ENCODE measurements around the gene CISTR. TPM values are rescaled to one million over a fixed set of nuclear protein-coding genes. Genes with fewer than 3 reads are reported as not detected.

CISTR gene
- total and polyA plus RNA-seq, 2 donors (not counting 1 experiment from before 2014, with no cell fraction given), result not detected

DNA sequence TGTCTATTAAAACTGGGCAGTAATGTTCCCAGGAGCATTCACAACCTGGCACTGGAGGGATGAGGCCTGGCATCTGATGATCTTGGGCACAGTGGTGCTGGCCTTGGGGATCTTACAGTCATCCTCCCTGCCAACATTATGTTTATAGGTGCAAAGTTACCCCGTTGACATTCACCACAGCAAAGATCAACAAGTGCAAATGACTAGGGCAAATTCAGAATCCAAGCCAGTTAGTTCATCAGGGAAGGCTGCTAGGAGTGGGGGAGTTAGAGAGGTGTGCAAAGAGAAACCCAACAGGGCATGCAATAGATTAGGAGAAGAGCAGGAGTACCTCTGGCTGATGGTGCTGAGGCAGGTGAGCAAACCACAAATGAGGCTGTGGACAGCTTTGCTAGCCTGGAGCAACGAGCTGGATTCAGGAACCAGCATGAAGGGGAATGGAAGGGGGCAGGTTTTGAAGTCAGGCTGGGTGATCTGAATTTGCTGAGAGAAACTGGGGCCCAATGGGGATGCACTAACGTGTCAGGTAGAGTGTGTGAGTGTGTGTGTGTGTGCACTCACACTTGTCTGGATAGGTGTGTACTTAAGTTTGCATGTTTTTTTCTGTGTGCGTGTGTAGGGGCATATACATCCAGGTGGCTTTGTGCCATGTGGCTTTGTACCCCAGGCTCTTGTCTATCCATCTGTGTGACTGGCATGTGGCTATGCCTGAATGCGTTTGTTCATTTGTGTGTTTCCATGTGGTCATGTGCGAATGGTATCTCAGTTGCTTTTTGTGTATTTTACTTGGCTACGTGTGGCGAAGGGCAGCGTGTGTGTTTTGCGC lies 1.6 kb downstream of the CISTR start:
- no peaks in the 10 kb centered on the region for H3K9me3 Mint-ChIP-seq (ENCODE audit: insufficient read depth)
- H3K27ac Mint-ChIP-seq, result no peak overlapping the region
- no peaks in the 10 kb centered on the region for H3K9me3 ChIP-seq (ENCODE audit: control extremely low read depth in 1 of 3, control insufficient read depth in 2 of 3, insufficient read depth in 1 of 3, low read length in 2 of 3)
- H3K9ac ChIP-seq (ENCODE audit: low read length), result peak overlapping the region; percentile 68
- CTCF ChIA-PET, result interaction anchor here (12.0 kb wide), 1 partner anchor 8 kb away, joined by 191 read pairs; no protein-coding TSS in a partner anchor
- H3K4me1 Mint-ChIP-seq, result peaks cover 12% of the 10 kb centered on the region
- H3K4me3 Mint-ChIP-seq, result no peak overlapping the region
- no peaks in the 10 kb centered on the region for H4K20me1 ChIP-seq (ENCODE audit: control insufficient read depth, insufficient read depth, low read length, poor library complexity, severe bottlenecking)
- intact Hi-C loops (cut with micrococcal nuclease), result loop anchor here (2.0 to 10.0 kb wide), 2 partner anchors 465 to 745 kb away; partner anchors contain the start of gene EIF4B
- WGBS (ENCODE audit: insufficient coverage), result 29% methylated on average over 9 of the region's 10 CpGs
- no peak for ATAC-seq (ENCODE audit: low read depth)
- H3K36me3 ChIP-seq (replicated peaks in 1 of 2; ENCODE audit: control extremely low read depth in 1 of 2, control insufficient read depth in 1 of 2, extremely low read depth in 1 of 2, insufficient read depth in 2 of 2, low read length in 1 of 2), result no peaks in the 10 kb centered on the region
- POLR2A ChIA-PET, result no interaction called here
- TF ChIP-seq, protein P1, sequence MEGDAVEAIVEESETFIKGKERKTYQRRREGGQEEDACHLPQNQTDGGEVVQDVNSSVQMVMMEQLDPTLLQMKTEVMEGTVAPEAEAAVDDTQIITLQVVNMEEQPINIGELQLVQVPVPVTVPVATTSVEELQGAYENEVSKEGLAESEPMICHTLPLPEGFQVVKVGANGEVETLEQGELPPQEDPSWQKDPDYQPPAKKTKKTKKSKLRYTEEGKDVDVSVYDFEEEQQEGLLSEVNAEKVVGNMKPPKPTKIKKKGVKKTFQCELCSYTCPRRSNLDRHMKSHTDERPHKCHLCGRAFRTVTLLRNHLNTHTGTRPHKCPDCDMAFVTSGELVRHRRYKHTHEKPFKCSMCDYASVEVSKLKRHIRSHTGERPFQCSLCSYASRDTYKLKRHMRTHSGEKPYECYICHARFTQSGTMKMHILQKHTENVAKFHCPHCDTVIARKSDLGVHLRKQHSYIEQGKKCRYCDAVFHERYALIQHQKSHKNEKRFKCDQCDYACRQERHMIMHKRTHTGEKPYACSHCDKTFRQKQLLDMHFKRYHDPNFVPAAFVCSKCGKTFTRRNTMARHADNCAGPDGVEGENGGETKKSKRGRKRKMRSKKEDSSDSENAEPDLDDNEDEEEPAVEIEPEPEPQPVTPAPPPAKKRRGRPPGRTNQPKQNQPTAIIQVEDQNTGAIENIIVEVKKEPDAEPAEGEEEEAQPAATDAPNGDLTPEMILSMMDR (IDR thresholded peaks at IDR 0.05), result no peak
- H3K4me3 ChIP-seq (ENCODE audit: control extremely low read depth in 1 of 5, extremely low read depth in 1 of 5, insufficient read depth in 1 of 5, low read depth in 2 of 5, low read length in 4 of 5), result peak overlapping the region in 4 of 5 experiments; percentile 49 to 72 (median 64)
- H3K79me2 ChIP-seq (ENCODE audit: control insufficient read depth, insufficient read depth, low read length), result no peaks in the 10 kb centered on the region
- peak overlapping the region; percentile 97 for H3K4me2 ChIP-seq (replicated peaks; ENCODE audit: low read depth, low read length, poor library complexity, severe bottlenecking)
- no peak for DNase-seq
- H3K27me3 ChIP-seq (replicated peaks in 1 of 4; ENCODE audit: control extremely low read depth in 1 of 4, control insufficient read depth in 3 of 4, insufficient read depth in 4 of 4, low read length in 3 of 4), result peaks cover 0 to 36% (median 22%) of the 10 kb centered on the region in 4 experiments
- peaks cover 25% of the 10 kb centered on the region for H3K27me3 Mint-ChIP-seq
- peaks cover 61 to 73% of the 10 kb centered on the region in 2 donors for H3K4me1 ChIP-seq (ENCODE audit: control insufficient read depth in 2 of 2, insufficient read depth in 2 of 2, low read length in 2 of 2)
- H2AFZ ChIP-seq (ENCODE audit: insufficient read depth, low read depth, low read length, poor library complexity, severe bottlenecking), result peak overlapping the region; percentile 79
- H3K27ac ChIP-seq (ENCODE audit: low read length in 2 of 2), result no peak overlapping the region

DNA sequence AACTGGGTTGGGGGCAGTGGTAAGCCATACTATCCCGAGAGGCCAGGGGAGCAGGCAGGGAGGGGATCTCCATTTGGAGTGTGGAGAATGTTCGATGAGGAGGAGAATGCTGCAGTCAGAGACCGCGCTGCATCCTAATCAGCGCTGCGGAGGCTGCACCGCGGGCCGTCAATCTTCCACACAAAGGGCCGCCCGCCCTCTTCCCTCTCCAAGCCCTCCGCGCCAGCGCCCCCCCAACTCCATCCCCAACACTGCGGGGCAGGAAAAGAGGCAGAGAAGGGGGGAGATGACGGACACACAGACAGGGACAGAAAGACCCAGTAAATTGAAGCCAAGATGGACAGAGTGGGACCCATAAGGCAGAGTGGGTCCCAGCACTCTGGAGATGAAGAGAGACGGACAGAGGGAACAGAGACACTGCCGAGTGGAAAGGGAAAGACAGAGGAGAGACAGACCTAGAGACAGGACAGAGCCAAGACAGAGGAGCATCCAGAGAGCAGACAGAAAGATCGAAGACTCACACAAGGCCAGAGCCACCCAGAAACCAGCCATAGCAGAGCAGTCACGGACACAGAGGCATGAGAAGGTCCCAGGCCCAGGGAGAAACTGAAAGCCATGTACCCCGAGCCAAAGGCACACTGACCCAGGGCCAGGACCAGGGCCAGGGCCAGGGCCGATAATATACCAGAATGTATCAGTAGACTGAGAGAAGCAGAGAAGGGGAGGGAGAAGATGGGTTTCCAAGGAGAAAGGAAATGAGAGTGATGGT lies 3.5 kb downstream of the CISTR start:
- no peaks in the 10 kb centered on the region for H3K36me3 ChIP-seq (replicated peaks in 1 of 2; ENCODE audit: control extremely low read depth in 1 of 2, control insufficient read depth in 1 of 2, extremely low read depth in 1 of 2, insufficient read depth in 2 of 2, low read length in 1 of 2)
- H3K27me3 ChIP-seq (replicated peaks in 1 of 4; ENCODE audit: control extremely low read depth in 1 of 4, control insufficient read depth in 3 of 4, insufficient read depth in 4 of 4, low read length in 3 of 4), result peaks cover 0 to 52% (median 35%) of the 10 kb centered on the region in 4 experiments
- H3K9ac ChIP-seq (ENCODE audit: low read length), result no peak overlapping the region
- DNase-seq (peak; percentile 17), ATAC-seq (ENCODE audit: low read depth) (no peak)
- TF ChIP-seq, protein P1 (IDR thresholded peaks at IDR 0.05), result no peak
- no peak for TF ChIP-seq EZH2 (IDR thresholded peaks at IDR 0.05; ENCODE audit: borderline replicate concordance, insufficient read depth, low read depth, low read length, poor library complexity, severe bottlenecking)
- H3K9me3 Mint-ChIP-seq (ENCODE audit: insufficient read depth), result no peaks in the 10 kb centered on the region
- H4K20me1 ChIP-seq (ENCODE audit: control insufficient read depth, insufficient read depth, low read length, poor library complexity, severe bottlenecking), result no peaks in the 10 kb centered on the region
- no peak overlapping the region for H3K27ac ChIP-seq (ENCODE audit: low read length in 2 of 2)
- H3K27ac Mint-ChIP-seq, result no peak overlapping the region
- CTCF ChIA-PET, result interaction anchor here (1.2 to 12.0 kb wide), 8 partner anchors 6 to 467 kb away, joined by 5 to 254 read pairs (median 167); partner anchors contain the start of genes ATP5MC2, CALCOCO1 and CISTR
- H3K4me1 ChIP-seq (ENCODE audit: control insufficient read depth in 2 of 2, insufficient read depth in 2 of 2, low read length in 2 of 2), result peaks cover 45 to 57% of the 10 kb centered on the region in 2 donors
- no peak overlapping the region for H3K4me3 ChIP-seq (ENCODE audit: control extremely low read depth in 1 of 5, extremely low read depth in 1 of 5, insufficient read depth in 1 of 5, low read depth in 2 of 5, low read length in 4 of 5)
- 72% methylated on average over 9 of the region's 22 CpGs for WGBS (ENCODE audit: insufficient coverage)
- POLR2A ChIA-PET, result no interaction called here
- no peaks in the 10 kb centered on the region for H3K79me2 ChIP-seq (ENCODE audit: control insufficient read depth, insufficient read depth, low read length)
- peaks cover 37% of the 10 kb centered on the region for H3K27me3 Mint-ChIP-seq
- no peak overlapping the region for H2AFZ ChIP-seq (ENCODE audit: insufficient read depth, low read depth, low read length, poor library complexity, severe bottlenecking)
- peaks cover 16% of the 10 kb centered on the region for H3K4me1 Mint-ChIP-seq
- no peak overlapping the region for H3K4me3 Mint-ChIP-seq
- peaks cover 0 to 2% (median 0%) of the 10 kb centered on the region in 3 donors for H3K9me3 ChIP-seq (ENCODE audit: control extremely low read depth in 1 of 3, control insufficient read depth in 2 of 3, insufficient read depth in 1 of 3, low read length in 2 of 3)
- no peak overlapping the region for H3K4me2 ChIP-seq (replicated peaks; ENCODE audit: low read depth, low read length, poor library complexity, severe bottlenecking)
- intact Hi-C loops (cut with micrococcal nuclease), result no loop called here

Data from B cell (primary cell).